HG03565 (cell line): Measurements from ENCODE around the gene SLC45A3.

Experiments used
- ATAC-seq: cut with Tn5 transposase; IDR thresholded peaks from one replicate; pipeline ENCODE4 v1.9.1; 2021; ENCODE audit warnings: mild to moderate bottlenecking, moderate library complexity; ENCODE audit not compliant: unreplicated experiment

Gene SLC45A3

DNA sequence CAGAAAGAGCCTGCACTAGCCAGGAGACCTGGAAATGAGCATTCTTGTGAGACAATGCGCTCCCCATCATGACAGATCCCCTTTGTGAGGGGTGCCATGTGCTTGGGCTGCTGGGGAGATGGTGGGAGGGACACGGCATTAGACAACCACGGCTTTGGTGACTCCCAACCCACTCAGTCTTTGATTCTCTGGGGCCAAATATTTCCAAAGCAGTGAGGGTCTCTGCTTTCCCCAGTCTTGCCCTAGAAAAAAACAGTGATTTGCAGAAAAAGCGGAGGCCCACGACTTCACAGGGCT, 10.2 kb downstream of the SLC45A3 start:
- no peak for ATAC-seq

DNA sequence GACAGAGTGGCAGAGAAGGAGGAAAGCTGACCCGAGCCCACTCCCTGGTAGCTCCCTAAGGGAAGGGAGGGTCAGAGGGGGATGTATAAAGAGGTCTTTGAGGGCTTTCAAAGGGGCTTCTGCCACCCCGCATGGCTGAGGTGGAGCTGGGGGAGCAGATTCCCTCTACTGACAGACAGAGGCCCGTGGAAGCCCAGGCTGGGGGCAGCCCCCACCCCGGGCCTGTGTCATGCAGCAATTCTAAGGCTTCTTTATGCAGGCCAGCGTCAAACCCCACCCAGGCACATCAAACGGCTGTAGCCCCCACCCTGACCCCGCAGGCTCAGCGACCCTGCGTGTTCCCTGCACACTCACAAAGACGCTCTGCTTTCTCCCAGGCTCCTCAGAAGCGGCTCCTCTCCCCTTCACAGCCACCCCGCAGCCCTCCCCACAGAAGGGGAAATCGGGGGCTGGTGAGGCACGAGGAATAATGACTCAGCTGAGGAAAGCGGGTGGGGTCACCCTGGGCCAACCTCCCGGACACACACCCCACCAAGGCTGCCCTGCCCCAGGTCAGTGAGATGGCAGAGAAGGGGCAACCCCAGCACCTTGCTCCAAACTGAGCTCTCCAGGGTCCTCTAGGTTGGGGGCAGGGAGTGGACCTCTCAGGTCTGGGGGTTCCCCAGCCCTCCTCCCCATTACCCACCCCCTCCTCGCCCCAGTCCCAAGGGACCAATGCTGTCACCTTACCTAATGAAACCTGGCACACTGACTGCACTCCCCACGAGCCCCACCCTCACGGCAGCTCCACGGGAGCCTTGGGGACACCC, 10.8 kb downstream of the SLC45A3 start:
- no peak for ATAC-seq

DNA sequence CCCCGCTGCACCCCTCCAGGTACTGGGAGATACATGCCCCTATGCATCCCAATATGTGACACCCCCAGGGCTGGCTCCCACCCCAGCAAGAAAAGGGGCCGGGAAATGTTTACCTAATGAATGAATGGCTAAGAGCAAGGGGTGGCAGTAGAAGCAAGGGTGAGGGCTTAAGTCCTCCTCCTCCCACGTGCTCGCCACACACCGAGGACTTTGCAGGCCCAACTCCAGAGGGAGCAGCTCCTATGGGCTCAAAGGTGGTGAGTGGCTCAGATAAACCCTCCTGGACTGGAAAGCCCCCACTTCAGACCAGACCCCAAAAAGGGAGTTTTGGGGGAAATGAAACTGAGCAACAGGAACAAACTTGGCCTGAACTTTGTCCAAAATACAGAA, 11.4 kb downstream of the SLC45A3 start:
- no peak for ATAC-seq

DNA sequence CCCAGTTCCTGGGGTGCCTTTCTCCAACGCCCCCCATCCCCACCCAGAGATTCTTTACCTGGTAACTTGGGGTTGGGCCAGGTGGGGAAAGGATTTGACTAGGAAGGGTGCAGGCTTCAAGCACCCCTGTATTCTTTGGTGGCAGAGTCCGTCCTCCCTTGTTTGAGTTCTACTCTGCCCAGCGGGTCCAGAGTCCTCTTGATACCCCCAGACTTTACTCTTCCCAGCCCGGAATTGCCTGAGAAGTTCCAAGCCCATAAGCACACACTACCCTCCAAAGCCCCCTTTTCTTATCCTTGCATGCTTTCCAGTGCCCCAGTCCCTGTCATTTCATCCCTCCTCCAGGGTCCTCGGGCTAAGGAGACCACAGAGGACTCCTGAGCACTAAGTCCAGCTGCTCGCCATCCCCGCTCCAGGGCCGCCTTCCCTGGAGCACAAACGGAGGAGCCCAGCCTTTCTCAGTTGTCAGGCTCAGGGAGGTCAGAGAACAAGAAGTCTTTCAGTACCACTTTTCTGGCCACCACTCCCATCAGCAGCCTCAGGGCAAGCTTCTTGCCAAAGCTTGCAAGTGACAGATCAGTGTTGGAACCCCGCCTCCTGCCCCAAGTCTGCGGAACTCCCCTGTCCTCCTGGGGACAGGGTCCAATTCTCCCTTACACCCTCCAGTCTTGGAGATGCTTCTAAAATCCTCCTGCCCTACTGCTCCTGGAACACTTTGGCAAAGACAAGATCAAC, 12.2 kb downstream of the SLC45A3 start:
- ATAC-seq, result no peak

DNA sequence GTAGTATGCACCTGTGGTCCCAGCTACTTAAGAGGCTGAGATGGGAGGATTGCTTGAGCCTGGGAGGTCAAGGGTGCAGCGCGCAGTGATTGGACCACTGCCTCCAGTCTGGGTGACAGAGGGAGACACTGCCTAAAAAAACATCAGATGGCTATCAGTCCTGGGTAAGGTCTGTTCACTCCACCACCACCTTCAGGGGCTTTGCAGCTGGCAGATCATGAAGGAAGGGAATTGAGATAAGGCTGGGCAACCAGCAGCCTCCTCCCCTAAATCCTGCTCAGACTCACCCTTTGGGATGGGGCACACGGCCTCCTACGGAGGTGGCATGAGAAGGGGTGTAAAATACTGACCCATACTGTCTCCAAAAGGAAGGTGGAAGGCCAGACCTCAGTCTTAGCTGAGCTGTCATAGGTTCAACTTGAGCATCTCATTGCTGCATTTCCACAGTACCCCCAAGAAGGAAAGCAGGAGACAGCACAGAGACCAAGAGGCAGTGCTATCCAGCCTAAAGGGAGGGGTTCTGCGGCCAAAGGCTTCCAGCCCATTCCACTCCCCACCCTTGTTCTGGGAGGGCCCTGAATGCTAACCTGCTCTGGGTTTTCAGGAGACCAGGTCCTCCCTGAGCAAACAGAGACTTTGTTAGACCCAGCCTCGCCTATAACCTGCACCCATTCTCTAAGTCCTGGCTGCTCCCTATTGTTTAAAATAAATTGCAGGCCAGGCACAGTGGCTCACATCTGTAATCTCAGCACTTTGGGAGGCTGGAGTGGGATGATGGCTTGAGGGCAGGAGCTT, 13.7 kb downstream of the SLC45A3 start:
- ATAC-seq, result no peak

DNA sequence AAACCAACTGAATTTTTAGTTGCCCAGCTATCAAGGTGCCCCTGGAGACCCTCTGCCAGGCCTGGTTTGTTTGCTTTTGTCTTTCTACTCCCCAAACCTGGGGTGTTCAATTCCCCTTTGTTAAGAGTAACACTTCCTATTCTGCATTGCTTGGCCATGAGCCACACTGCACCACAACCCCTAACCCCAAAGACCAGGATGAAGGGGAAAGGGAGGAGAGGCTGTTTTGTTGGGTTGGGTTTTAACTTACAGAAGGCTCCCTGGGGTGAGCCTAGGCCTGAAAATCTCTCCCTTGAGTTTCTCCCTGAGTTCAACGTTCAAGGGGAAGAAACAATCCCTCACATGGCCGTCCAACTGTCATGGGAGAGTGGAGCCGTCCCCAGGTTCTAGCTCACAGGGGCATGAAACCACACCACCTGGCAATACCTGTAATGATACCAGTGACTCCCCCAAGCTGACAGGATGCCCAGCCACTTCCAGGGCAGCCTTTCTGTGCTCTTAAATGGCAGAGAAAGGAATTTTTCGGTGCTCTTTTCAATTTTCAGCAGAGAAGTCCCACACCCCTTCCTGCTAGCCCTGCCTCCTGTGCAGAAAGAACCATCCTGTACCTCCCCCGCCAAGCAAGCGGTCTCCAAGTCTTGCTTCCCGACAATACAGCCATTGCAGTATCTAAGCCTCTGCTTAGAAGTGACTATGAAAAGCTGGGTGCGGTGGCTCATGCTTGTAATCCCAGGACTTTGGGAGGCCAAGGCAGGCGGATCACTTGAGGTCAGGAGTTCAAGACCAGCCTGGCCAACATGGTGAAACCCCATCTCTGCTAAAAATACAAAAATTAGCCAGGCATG, 14.9 kb downstream of the SLC45A3 start:
- no peak for ATAC-seq

DNA sequence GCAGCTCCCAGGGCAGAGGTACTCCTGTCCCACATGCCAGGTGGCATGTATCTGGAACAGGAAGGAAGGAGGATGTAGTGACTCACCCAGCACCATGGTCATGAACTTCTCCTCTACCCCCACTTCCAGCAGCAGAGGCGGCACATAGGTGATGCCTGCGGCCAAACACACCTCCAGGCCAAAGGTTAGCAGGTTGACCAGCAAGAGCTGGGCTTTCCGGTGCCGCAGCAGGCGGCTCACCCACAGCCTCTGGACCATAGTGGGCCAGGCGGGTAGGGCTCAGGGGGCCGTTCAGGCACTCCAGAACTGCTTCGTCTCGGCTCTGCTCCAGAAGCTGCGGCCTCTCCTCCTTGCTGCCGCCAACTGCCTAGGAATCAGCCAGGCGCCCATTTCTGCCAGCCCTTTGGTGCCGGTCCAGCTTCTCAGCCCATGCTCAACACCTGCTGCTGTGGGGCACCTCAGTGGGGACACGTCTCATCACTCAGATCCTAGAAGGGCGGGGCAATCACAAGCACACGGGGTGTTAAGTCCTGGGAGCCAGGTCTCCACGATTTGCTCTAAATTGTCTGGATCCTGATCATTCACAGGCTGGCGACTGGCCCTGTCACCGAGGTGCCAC, 15.8 kb downstream of the SLC45A3 start:
- no peak for ATAC-seq

DNA sequence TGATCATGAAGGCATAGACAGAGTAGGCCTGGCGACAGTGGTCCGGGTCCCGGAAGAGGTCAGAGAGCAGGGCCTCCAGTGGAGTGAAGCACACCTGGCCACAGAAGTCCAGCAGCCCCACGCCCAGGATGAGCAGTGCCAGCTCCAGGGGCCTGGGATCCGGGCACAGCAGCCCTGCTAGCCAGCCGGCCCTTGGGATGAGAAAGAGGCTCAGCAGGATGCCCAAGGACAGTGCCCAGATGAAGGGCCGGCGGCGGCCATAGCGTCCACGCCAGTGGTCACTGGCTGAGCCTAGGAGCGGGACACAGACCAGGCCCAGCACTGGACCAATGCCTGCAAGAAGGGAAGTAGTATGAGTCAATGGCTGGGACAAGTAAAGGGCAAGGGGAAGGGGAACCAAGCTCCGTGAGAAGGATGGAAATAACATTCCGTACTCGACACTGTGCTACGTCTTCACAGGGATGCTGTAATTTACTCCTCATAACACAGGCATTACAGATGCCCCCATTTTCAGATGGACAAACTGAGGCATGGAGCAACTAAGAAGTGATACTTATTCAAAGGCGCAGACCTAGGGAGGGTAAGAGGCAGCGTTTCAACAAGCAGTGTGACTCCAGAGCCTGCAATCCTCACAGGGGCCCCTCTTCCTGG, 16.9 kb downstream of the SLC45A3 start:
- no peak for ATAC-seq

DNA sequence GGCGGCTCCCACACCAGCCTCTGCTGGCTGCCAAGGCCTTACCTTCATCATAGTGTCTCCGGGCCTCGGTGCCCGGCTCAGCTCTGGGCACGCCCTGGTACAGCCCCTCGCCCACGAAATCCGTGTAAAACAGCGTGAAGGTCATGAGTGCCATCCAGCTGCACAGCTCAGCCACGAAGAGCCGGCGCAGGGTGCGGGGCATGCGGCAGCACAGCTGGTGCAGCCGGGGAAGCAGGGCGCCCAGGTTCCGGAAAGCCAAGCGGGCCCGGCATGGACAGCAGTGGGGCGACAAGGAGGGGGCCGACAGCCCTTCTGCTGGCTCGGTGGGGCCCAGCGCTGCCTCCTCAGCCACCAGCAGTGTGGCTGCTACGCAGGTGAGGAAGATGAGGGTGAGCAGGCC, 17.5 kb downstream of the SLC45A3 start:
- no peak for ATAC-seq

DNA sequence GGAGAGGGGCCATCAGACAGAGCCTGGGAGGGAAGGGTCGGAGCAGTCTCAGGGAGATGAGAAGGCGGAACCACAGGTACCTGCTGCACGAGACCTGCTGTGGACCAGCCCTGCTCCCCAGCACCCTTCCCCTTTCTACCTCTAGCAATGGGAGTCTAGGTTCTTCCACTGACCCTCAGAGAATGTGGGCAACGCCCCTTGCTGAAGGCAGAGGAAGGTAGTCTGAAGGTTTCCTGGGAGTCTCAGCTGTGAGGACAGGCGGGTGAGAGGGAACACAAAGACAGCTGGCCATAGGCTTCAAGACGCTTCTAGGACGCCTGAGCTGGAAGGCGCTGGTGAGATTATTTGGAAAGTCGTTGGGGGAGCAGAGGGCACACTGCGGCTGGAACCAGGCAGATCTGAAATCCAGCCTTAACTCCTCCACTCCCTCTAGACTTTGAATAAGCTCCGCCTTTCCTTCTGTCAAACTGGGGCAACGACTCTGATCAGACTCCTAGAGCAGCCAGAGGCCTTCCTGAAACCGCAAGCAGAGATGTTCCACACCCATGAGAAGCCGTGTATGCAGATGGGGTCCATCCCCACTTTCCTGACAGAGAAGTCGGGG, 18.1 kb downstream of the SLC45A3 start:
- no peak for ATAC-seq

DNA sequence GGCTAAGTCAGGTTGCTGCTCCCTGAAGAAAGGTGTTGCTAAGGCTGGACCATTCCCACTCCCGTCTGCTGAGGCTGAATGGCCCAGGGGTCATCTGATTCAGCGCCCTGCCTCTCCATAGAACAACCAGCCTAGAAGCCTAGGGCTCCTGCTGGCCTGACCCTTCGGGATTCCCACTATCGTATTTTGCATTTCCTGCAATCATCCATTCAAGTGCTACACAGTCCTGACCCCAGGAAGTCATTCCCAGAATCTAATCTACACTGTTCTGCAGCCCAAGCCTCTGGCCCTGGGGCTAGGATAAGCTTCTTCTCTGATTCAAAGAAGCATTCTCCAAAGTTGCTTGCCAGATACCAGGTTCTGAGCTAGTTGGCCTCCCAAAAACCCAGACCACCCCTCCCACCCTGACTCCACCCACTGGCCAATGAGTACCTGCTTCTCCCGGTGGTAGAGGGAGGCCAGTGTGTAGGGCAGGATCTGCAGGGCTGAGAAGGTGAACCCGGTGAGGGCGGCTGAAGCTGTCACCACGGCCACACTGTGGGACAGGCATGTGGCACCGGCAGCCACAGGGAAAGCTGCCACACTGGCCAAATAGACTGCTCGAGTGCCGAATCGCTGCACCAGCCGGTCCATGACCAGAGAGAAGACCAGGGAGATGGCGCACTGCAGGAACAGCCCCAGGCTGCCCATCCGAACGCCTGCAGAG, 18.7 kb downstream of the SLC45A3 start:
- no peak for ATAC-seq

DNA sequence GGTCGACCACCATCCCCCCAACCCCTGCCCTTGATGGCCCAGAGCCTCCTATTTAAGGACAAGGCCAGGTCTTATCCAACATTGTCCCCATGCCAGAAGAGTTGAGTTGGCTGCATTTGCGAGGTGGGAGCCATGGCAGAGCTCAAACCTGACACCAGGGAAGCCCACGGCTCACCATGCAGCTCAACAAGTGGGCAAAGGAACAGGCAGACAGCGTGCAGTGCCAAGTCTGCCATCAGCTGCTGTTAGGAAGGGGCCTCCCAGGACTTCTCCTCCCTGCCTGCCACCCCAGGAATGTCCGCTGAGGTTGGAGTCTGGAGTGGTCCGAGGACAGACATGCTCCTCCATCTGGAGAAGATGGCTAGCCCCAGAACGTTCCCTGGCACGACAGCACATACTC, 19.9 kb downstream of the SLC45A3 start:
- no peak for ATAC-seq

DNA sequence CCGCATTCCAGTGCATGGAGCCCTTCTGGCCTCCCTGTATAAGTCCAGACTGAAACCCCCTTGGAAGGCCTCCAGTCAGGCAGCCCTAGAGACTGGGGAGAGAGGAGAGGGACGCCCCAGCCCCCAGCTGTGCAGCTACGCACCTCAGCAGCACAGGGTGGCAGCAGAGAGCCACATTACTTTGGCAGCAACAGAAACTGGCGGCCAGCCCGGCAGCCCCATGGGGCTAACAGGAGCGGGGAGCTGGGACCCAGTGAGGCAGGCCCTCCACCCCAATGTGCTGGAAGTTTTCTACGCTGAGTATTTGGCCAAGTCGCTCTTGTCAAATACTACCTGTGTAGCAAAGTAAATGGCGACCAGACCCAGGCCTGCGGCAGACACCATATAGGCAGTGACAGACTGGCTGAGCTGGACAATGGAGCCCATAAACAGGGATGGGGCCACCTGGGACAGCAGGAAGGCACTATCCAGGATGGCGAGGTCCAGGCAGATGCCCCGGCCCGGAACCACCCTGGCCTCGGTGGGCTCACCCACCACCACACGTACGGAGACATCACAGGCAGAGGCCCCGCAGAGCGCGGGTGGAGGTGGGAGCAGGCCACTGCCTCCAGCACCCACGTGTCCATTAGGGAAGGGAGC, 21.2 kb downstream of the SLC45A3 start:
- peak; percentile 46 for ATAC-seq

DNA sequence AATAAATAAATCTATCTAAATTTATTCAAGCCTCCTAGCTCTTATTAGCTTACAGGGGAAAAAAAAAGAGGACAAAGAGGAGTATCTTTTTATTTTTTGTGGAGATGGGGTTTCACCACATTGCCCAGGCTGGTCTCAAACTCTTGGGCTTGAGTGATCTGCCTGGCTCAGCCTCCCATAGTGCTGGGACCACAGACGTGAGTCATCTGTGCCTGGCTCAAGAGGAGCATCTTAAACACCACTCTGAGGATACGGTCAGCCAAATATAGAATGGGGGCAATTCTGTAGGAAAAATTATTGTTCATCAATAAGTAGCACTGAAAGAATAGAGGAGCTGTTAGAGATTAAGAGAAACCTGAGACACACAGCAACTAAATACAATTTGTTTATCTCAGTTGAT, 24.1 kb downstream of the SLC45A3 start:
- no peak for ATAC-seq

DNA sequence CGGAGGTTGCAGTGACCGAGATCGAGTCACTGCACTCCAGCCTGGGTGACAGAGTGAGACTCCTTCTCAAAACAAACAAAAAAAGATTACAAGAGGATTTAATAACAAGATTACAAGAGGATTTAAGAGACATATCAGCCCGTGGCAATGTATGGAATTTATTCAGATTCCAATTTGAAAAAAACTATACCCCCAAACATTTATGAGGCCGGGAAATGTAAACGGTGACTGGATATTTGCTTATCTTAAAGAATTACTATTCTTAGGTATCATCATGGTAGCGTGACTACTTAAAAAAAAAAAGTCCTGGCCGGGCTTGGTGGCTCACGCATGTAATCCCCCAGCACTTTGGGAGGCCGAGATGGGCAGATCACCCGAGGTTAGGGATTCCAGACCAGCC, 27.3 kb downstream of the SLC45A3 start:
- no peak for ATAC-seq

DNA sequence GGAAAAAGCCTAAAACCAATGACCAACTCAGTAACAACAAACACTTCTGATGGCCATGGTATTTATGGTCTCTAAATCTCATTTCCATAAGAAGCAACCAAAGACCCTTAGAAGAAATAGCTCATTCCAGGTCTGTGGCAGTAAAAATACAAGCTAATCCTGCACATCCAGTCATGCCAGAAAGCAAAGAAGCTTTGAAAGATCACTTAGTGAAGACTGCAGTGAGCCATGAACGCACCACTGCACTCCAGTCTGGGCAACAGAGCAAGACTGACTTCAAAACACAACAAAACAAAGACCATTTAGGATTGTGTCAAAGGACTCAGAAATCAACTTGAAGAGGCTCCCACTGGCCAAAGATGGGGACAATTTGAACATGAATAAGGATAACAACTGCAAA, 30.1 kb downstream of the SLC45A3 start:
- no peak for ATAC-seq

DNA sequence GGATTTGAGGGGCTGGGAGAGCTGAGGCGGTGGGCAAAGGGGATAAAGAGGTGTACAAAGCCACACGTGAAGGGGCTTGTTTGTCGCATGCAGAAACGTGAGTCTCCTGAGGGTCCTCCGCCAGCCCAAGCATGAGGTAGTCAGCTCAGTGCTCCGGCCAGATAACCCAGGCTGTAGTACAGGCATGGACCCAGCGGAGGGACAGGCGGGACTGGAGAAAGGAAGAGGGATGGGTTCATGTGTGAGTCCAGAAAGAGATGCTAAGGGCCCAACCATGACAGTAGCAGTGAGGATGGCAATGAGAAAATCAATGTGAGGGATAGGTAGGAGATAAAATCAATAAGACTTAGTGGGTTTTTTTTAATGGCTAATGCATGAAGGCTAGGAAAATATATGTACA, 34.8 kb downstream of the SLC45A3 start:
- ATAC-seq, result no peak

DNA sequence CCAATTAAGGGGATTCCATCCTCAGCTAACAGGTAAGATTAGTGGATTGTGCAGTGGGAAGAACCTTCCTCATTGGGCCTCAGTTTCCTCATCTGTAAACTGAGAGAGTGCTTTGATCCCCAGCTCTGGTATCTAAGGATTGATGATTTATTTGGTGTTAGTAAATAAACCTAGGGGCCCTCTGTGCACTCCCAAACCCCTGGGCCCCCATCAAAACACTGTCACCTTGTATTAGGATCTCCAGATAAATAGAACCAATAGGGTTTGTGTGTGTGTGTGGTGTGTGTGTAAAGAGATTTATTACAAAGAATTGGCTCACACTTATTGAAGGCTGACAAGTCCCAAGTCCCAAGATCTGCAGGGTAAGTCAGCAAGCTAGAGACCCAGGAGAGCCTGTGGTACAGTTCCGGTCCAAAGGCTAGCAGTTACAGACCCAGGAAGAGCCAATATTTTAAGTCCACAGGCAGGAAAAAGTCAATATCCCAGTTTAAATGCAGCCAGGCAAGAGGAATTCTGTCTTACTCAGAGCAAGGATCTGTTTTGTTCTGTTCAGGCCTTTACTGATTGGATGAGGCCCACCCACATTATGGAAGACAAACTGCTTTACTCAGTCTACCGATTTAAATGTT, 37.5 kb downstream of the SLC45A3 start:
- no peak for ATAC-seq
